A549 (cell line): ENCODE measurements around the gene CGREF1. TPM values are rescaled to one million over a fixed set of nuclear protein-coding genes. Genes with fewer than 3 reads are reported as not detected.

Experiments
- ATAC-seq, 2 experiments: fragments of 200-7000 bp in 1 of 2; fragments of >200 bp in 1 of 2; cut with Nextera tagmentation in 1 of 2; cut with Tn5 transposase in 1 of 2; 3 replicates each; pipeline versions ENCODE4 v1.8.0 to v1.9.1; 2018 to 2020; ENCODE audit warnings: mild to moderate bottlenecking in 1 of 2, moderate library complexity in 1 of 2
- CTCF ChIA-PET: fragments of 300-600 bp; sonication (Branson Sonifier 250); formaldehyde crosslinking; extraction: SDS; loops from one replicate; lab custom pipeline; 2021; ENCODE audit warnings: antibody characterized with exemption, inconsistent platforms; lab: Yijun Ruan, JAX
- POLR2A ChIA-PET: fragments of 350-600 bp; formaldehyde crosslinking; extraction: SDS; loops from one replicate; lab custom pipeline; 2021; ENCODE audit warnings: antibody characterized with exemption, inconsistent platforms; lab: Yijun Ruan, JAX
- DNase-seq, 2 experiments: peaks; one replicate each; pipeline versions ENCODE4 v3.0.0 to v3.0.0-alpha.2; 2011 to 2016; ENCODE audit warnings: low read depth in 1 of 2, low spot score in 1 of 2
- FAIRE-seq: peaks from 2 replicates; lab custom pipeline; 2011; peaks lifted over from hg19 to GRCh38; lab: Jason Lieb, UNC
- H3K27ac ChIP-seq, 2 experiments: fragments of >200 bp; sonication (Bioruptor Twin); formaldehyde crosslinking; 3 replicates each; pipeline ENCODE4 v1.5.1; 2016 to 2017
- H3K4me1 ChIP-seq: fragments of >200 bp; sonication (Bioruptor Twin); formaldehyde crosslinking; 3 replicates; pipeline ENCODE4 v1.6.1; 2016
- H3K4me2 ChIP-seq: fragments of >200 bp; sonication (Bioruptor Twin); formaldehyde crosslinking; 3 replicates; pipeline ENCODE4 v1.6.1; 2016
- H3K4me3 ChIP-seq: fragments of >200 bp; sonication (Bioruptor Twin); formaldehyde crosslinking; 3 replicates; pipeline ENCODE4 v1.5.1; 2016
- H3K9me3 ChIP-seq: fragments of >200 bp; sonication (Bioruptor Twin); formaldehyde crosslinking; 3 replicates; pipeline ENCODE4 v1.6.1; 2016
- BCL3 ChIP-seq: fragments of >200 bp; sonication (Bioruptor Twin); formaldehyde crosslinking; IDR thresholded peaks from 3 replicates; pipeline ENCODE4 v1.6.1; 2016
- CEBPB ChIP-seq, 2 experiments: fragments of >200 bp in 1 of 2; sonication (Bioruptor Twin) in 1 of 2; formaldehyde crosslinking in 1 of 2; IDR thresholded peaks; 2 replicates each; pipeline ENCODE4 v1.6.1; 2012 to 2016
- CHD2 ChIP-seq: fragments of 150-350 bp; IDR thresholded peaks from 2 replicates; pipeline ENCODE4 v1.6.1; 2014; ENCODE audit warnings: low read length; ENCODE audit not compliant: partially characterized antibody
- CHD4 ChIP-seq: fragments of 200-600 bp; sonication (generic); IDR thresholded peaks from 2 replicates; pipeline ENCODE4 v1.6.1; 2016; ENCODE audit warnings: antibody characterized with exemption, mild to moderate bottlenecking, borderline replicate concordance
- CTCF ChIP-seq: fragments of >200 bp; sonication (Bioruptor Twin); formaldehyde crosslinking; IDR thresholded peaks from 3 replicates; pipeline ENCODE4 v1.5.1; 2016
- EP300 ChIP-seq, 2 experiments: fragments of >200 bp; sonication (Bioruptor Twin); formaldehyde crosslinking; IDR thresholded peaks; 2 replicates in 1 of 2; 3 replicates in 1 of 2; pipeline ENCODE4 v1.6.1; 2016 to 2017
- ESRRA ChIP-seq: fragments of 150-350 bp; IDR thresholded peaks from 2 replicates; pipeline ENCODE4 v1.6.1; 2014; ENCODE audit warnings: mild to moderate bottlenecking, low read length, borderline replicate concordance
- FOXS1 ChIP-seq: fragments of 250-450 bp; sonication (Bioruptor Pico); IDR thresholded peaks from 2 replicates; pipeline ENCODE4 v1.5.0; 2020; ENCODE audit warnings: mild to moderate bottlenecking, moderate library complexity
- GATA3 ChIP-seq: IDR thresholded peaks from 2 replicates; pipeline ENCODE4 v1.6.1; 2012; ENCODE audit warnings: borderline replicate concordance
- HDAC2 ChIP-seq: fragments of 200-600 bp; sonication (generic); IDR thresholded peaks from 2 replicates; pipeline ENCODE4 v1.6.1; 2016
- HEYL ChIP-seq: fragments of 250-450 bp; sonication (Bioruptor Pico); IDR thresholded peaks from 2 replicates; pipeline ENCODE4 v1.8.0; 2021; ENCODE audit warnings: mild to moderate bottlenecking, moderate library complexity
- HOXA7 ChIP-seq: fragments of 250-450 bp; sonication (Bioruptor Pico); IDR thresholded peaks from 2 replicates; pipeline ENCODE4 v1.5.0; 2020; ENCODE audit warnings: mild to moderate bottlenecking, moderate library complexity
- JUNB ChIP-seq: fragments of >200 bp; sonication (Bioruptor Twin); formaldehyde crosslinking; IDR thresholded peaks from 2 replicates; pipeline ENCODE4 v1.6.1; 2016
- KDM5A ChIP-seq: fragments of 200-600 bp; sonication (generic); IDR thresholded peaks from 2 replicates; pipeline ENCODE4 v1.6.1; 2016; ENCODE audit warnings: antibody characterized with exemption, mild to moderate bottlenecking
- NFE2L2 ChIP-seq: fragments of 150-350 bp; conservative IDR thresholded peaks from 2 replicates; pipeline ENCODE4 v1.6.1; 2014; ENCODE audit warnings: low read length
- POLR2AphosphoS2 ChIP-seq: conservative IDR thresholded peaks from 2 replicates; pipeline ENCODE4 v1.6.1; 2012; ENCODE audit warnings: low read length, improper control_type of control experiment, inconsistent platforms
- RAD21 ChIP-seq, 2 experiments: fragments of >200 bp in 1 of 2; sonication (Bioruptor Twin) in 1 of 2; formaldehyde crosslinking in 1 of 2; IDR thresholded peaks in 1 of 2; conservative IDR thresholded peaks in 1 of 2; 2 replicates in 1 of 2; 3 replicates in 1 of 2; pipeline ENCODE4 v1.6.1; 2012 to 2018; ENCODE audit warnings: inconsistent platforms in 1 of 2
- RARB ChIP-seq: fragments of 250-450 bp; sonication (Bioruptor Pico); IDR thresholded peaks from 2 replicates; pipeline ENCODE4 v1.8.0; 2021; ENCODE audit warnings: mild to moderate bottlenecking, moderate library complexity
- RCOR1 ChIP-seq: fragments of 150-350 bp; IDR thresholded peaks from 2 replicates; pipeline ENCODE4 v1.6.1; 2014; ENCODE audit warnings: antibody characterized with exemption, low read length, low read depth
- RFX5 ChIP-seq: fragments of 450-650 bp; IDR thresholded peaks from 2 replicates; pipeline ENCODE4 v1.7.1; 2014; ENCODE audit warnings: antibody characterized with exemption, mild to moderate bottlenecking, moderate library complexity
- TFCP2L1 ChIP-seq: fragments of 250-450 bp; sonication (Bioruptor Pico); IDR thresholded peaks from 2 replicates; pipeline ENCODE4 v1.5.0; 2021; ENCODE audit warnings: mild to moderate bottlenecking
- TP53 ChIP-seq: fragments of 250-450 bp; sonication (Bioruptor Pico); IDR thresholded peaks from 2 replicates; pipeline ENCODE4 v1.5.0; 2021; ENCODE audit warnings: mild to moderate bottlenecking, moderate library complexity
- ZFP36 ChIP-seq: fragments of 450-650 bp; IDR thresholded peaks from 2 replicates; pipeline ENCODE4 v1.6.1; 2014; ENCODE audit warnings: borderline replicate concordance; ENCODE audit not compliant: partially characterized antibody
- WGBS: methylation state at CpG from one replicate; pipeline ENCODE4 v1.1.6; 2017; ENCODE audit errors: missing lambda C conversion rate; 5-methylcytosine and 5-hydroxymethylcytosine counted together
- polyA plus RNA-seq, 4 experiments: library from polyadenylated mRNA; depleted of rRNA in 3 of 4; stranded (reverse); fragments of >200 nt; fragmentation: RNase III in 1 of 4; extraction: RNeasy Plus Mini Kit Qiagen cat#74134 plus additional on column Dnase treatment in 1 of 4; gene quantifications; 2 replicates in 3 of 4; 3 replicates in 1 of 4; pipeline ENCODE4 v1.2.3, GENCODE V29; 2011 to 2017
- TF ChIP-seq, protein P1 (sequence below): fragments of 250-450 bp; sonication (Bioruptor Pico); IDR thresholded peaks from 2 replicates; pipeline ENCODE4 v1.5.0; 2020; ENCODE audit warnings: low read depth, mild to moderate bottlenecking, moderate library complexity
- TF ChIP-seq, protein P2 (sequence below): fragments of >200 bp; sonication (Bioruptor Twin); formaldehyde crosslinking; IDR thresholded peaks from 2 replicates; pipeline ENCODE4 v1.6.1; 2016
- TF ChIP-seq, protein P3 (sequence below): fragments of 250-450 bp; sonication (Bioruptor Pico); IDR thresholded peaks from 2 replicates; pipeline ENCODE4 v1.5.0; 2021; ENCODE audit warnings: mild to moderate bottlenecking, moderate library complexity, borderline replicate concordance

The CGREF1 gene
- polyA plus RNA-seq, 2 of the 4 experiments (the other 2 are of a cell fraction), result 5.1 to 5.8 TPM

- TF ChIP-seq, protein P1, sequence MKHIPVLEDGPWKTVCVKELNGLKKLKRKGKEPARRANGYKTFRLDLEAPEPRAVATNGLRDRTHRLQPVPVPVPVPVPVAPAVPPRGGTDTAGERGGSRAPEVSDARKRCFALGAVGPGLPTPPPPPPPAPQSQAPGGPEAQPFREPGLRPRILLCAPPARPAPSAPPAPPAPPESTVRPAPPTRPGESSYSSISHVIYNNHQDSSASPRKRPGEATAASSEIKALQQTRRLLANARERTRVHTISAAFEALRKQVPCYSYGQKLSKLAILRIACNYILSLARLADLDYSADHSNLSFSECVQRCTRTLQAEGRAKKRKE, result no peak
- TF ChIP-seq HOXA7, result no peak
These were observed 61.7 kb downstream of the CGREF1 start (continued) for GRCh38 chr2:27057184-27057583.

GRCh38 chr2:27054721-27055120, 64.2 kb downstream of the CGREF1 start:
- ChIA-PET POLR2A (interaction anchor here (1.1 to 3.4 kb wide), 3 partner anchors 12 to 17 kb away, joined by 3 to 14 read pairs (median 11); partner anchors contain the start of gene OST4), CTCF (interaction anchor here (0.6 to 13.5 kb wide), 8 partner anchors 14 to 209 kb away, joined by 3 to 143 read pairs (median 5); partner anchors contain the start of gene OST4)
- DNase-seq, result no peak
- H3K4me1 ChIP-seq, result peaks cover 7% of the 10 kb centered on the region; the same call in 1 of the 3 replicates
- FAIRE-seq, result no peak
- H3K4me2 ChIP-seq, result no peak overlapping the region
- WGBS, result 92% methylated on average over 11 of the region's 11 CpGs
- ATAC-seq, result no peak
- H3K9me3 ChIP-seq, result no peaks in the 10 kb centered on the region
- H3K4me3 ChIP-seq, result no peak overlapping the region
- no peak overlapping the region for H3K27ac ChIP-seq
- no peak for TF ChIP-seq CHD4
- no peak for TF ChIP-seq HDAC2
- no peak for TF ChIP-seq CEBPB (IDR thresholded peaks at IDR 0.05)
- no peak for TF ChIP-seq RCOR1
- no peak for TF ChIP-seq JUNB
- TF ChIP-seq RFX5, result no peak
- TF ChIP-seq TFCP2L1 (CRISPR knock-in tag), result no peak
- no peak for TF ChIP-seq BCL3
- TF ChIP-seq CTCF, result no peak
- no peak for TF ChIP-seq RAD21 (conservative IDR thresholded peaks at IDR 0.05 in 1 of 2, IDR thresholded peaks at IDR 0.05 in 1 of 2)

DNA sequence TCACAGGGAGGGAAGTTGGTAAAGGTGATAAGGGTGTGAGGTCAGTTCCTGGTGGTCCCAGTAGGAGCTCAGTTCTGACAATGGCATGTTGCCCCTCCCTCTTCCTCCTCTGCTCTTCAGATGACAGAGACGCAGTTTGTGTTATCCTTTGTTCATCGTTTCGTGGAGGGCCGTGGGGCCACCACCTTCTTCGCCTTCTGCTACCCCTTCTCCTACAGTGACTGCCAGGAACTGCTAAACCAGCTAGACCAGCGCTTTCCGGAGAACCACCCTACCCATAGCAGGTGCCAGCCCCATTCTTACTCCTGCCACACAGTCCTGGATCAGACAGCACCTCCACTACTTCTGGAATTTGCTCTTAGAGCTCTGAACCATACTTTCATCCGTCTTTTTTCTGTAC, 65.2 kb downstream of the CGREF1 start:
- POLR2A ChIA-PET, result interaction anchor here (0.8 to 3.4 kb wide), 3 partner anchors 14 to 18 kb away, joined by 4 to 14 read pairs (median 11); partner anchors contain the start of gene OST4
- H3K4me1 ChIP-seq, result peaks cover 13% of the 10 kb centered on the region; the same call in 2 of the 3 replicates
- WGBS, result 90% methylated on average over 8 of the region's 8 CpGs
- H3K4me3 ChIP-seq, result no peak overlapping the region
- no peak overlapping the region for H3K4me2 ChIP-seq
- no peaks in the 10 kb centered on the region for H3K9me3 ChIP-seq
- no peak for TF ChIP-seq RARB (CRISPR knock-in tag)
- no peak for TF ChIP-seq HEYL (CRISPR knock-in tag)
- TF ChIP-seq ESRRA, result no peak
- TF ChIP-seq ZFP36, result no peak
- no peak for TF ChIP-seq HDAC2
- no peak for TF ChIP-seq JUNB
- TF ChIP-seq CHD2, result no peak
- no peak for TF ChIP-seq BCL3
- no peak for TF ChIP-seq EP300 (IDR thresholded peaks at IDR 0.05)
- no peak for TF ChIP-seq NFE2L2
- TF ChIP-seq GATA3, result no peak
- no peak for TF ChIP-seq KDM5A
- TF ChIP-seq, protein P2, sequence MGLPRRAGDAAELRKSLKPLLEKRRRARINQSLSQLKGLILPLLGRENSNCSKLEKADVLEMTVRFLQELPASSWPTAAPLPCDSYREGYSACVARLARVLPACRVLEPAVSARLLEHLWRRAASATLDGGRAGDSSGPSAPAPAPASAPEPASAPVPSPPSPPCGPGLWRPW, result no peak
- TF ChIP-seq, protein P3, sequence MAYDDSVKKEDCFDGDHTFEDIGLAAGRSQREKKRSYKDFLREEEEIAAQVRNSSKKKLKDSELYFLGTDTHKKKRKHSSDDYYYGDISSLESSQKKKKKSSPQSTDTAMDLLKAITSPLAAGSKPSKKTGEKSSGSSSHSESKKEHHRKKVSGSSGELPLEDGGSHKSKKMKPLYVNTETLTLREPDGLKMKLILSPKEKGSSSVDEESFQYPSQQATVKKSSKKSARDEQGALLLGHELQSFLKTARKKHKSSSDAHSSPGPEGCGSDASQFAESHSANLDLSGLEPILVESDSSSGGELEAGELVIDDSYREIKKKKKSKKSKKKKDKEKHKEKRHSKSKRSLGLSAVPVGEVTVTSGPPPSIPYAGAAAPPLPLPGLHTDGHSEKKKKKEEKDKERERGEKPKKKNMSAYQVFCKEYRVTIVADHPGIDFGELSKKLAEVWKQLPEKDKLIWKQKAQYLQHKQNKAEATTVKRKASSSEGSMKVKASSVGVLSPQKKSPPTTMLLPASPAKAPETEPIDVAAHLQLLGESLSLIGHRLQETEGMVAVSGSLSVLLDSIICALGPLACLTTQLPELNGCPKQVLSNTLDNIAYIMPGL (CRISPR knock-in tag), result no peak
- TF ChIP-seq POLR2AphosphoS2, result no peak
- TF ChIP-seq FOXS1 (CRISPR knock-in tag), result no peak
- TF ChIP-seq TFCP2L1 (CRISPR knock-in tag), result no peak
- TF ChIP-seq TP53, result no peak
- TF ChIP-seq, all 56 proteins: peak for 0
- CTCF ChIA-PET, result interaction anchor here (0.7 to 13.5 kb wide), 4 partner anchors 15 to 92 kb away, joined by 4 to 143 read pairs (median 7); partner anchors contain the start of gene OST4
- no peak for FAIRE-seq
- H3K27ac ChIP-seq, result no peak overlapping the region
- ATAC-seq, result no peak
- DNase-seq, result no peak
